Heart right ventricle (tissue), 16 donors: Measurements from ENCODE around the gene POU2F3. TPM values are rescaled to one million over a fixed set of nuclear protein-coding genes. Genes with fewer than 3 reads are reported as not detected.

Source experiments
- ATAC-seq, 8 donors: fragments of 200-7000 bp; cut with Tn5 transposase; one replicate each; pipeline ENCODE4 v1.9.1; 2020; ENCODE audit warnings: mild to moderate bottlenecking in 8 of 8, moderate library complexity in 8 of 8, moderate number of reproducible peaks in 1 of 8
- DNase-seq, 2 donors: peaks; one replicate each; pipeline ENCODE4 v3.0.0-alpha.2; 2020
- H3K27ac ChIP-seq, 10 donors: fragments of 200-600 bp; sonication (generic) in 2 of 10; one replicate each; pipeline versions ENCODE4 v1.5.0 to v1.8.0; 2020 to 2022; ENCODE audit warnings: mild to moderate bottlenecking in 3 of 10
- H3K27me3 ChIP-seq, 7 donors: fragments of 200-600 bp; one replicate each; pipeline ENCODE4 v1.8.0; 2021 to 2022; ENCODE audit warnings: mild to moderate bottlenecking in 2 of 7
- H3K36me3 ChIP-seq, 9 donors: fragments of 200-600 bp; sonication (generic) in 1 of 9; one replicate each; pipeline versions ENCODE4 v1.5.0 to v1.8.0; 2020 to 2022; ENCODE audit warnings: mild to moderate bottlenecking in 2 of 9
- H3K4me1 ChIP-seq, 9 donors: fragments of 200-600 bp; sonication (generic) in 1 of 9; one replicate each; pipeline versions ENCODE4 v1.5.0 to v1.8.0; 2020 to 2022; ENCODE audit warnings: mild to moderate bottlenecking in 4 of 9
- H3K4me3 ChIP-seq, 10 donors: fragments of 200-600 bp; sonication (generic) in 2 of 10; one replicate each; pipeline versions ENCODE4 v1.5.0 to v1.8.0; 2020 to 2022; ENCODE audit warnings: mild to moderate bottlenecking in 7 of 10, moderate library complexity in 2 of 10
- H3K9me3 ChIP-seq, 11 donors: fragments of 200-600 bp in 10 of 11; sonication (generic) in 2 of 11; one replicate each; pipeline versions ENCODE4 v1.5.0 to v1.8.0; 2013 to 2022; ENCODE audit warnings: mild to moderate bottlenecking in 2 of 11, control low read depth in 1 of 11, moderate library complexity in 1 of 11
- WGBS, 2 donors: extraction: QIAGEN DNeasy Blood & Tissue Kit; methylation state at CpG; one replicate each; pipeline ENCODE4 v1.1.7; 2013; ENCODE audit warnings: inconsistent platforms in 1 of 2; 5-methylcytosine and 5-hydroxymethylcytosine counted together
- intact Hi-C, 10 donors: fragments of 100-400 bp; cut with DNase I; formaldehyde crosslinking; loops; one replicate each; pipeline versions ENCODE4 v1.11.1 to v1.14.2; 2022
- polyA plus RNA-seq, 2 donors: library from polyadenylated mRNA; stranded (reverse); fragments of 200-250 nt; gene quantifications; one replicate each; pipeline ENCODE4 v1.2.3, GENCODE V29; 2013
- total RNA-seq, 10 donors: library from RNA; stranded (reverse); fragmentation: NEBNext Ultra II Directional in 3 of 10; extraction: Animal tissue kit (Norgen Biotek cat#: 25700) in 3 of 10; gene quantifications; one replicate each; pipeline versions ENCODE4 v1.2.1 to v1.2.4, GENCODE V29; 2021 to 2023
- TF ChIP-seq, protein P1 (sequence below), 9 donors: fragments of 200-600 bp; sonication (generic) in 2 of 9; IDR thresholded peaks; one replicate each; pipeline versions ENCODE4 v1.5.0 to v1.8.0; 2021 to 2022; ENCODE audit warnings: antibody characterized with exemption in 9 of 9, mild to moderate bottlenecking in 5 of 9, moderate library complexity in 1 of 9
- donor health status: Arrhythmogenic right ventricular cardiomyopathy.
- donor health status: ischemic (EF 13 %, LVEDD 7.1; RV severe dilation, severe dysfunction).
- donor health status: healthy with polysubstance abuse.
- donor health status: DM: no; HTN: yes; CAD: no.
- donor health status: DM: no; HTN: no; CAD: no.
- donor health status: ischemic (EF 25% LVEDD 6.9; RV normal size, moderate dysfunction).
- donor health status: ischemic (EF 25% LVEDD 5.7; RV mildly dilated, moderate dysfunction).
- donor health status: healthy.
- donor health status: DM: yes; HTN: yes; CAD: no.
- donor health status: Ischemic cardiomyopathy.
- donor health status: ischemic (EF 35%, LVEDD 5.7; RV mildly dilated, moderate dysfunction).
- donor health status: nonischemic (EF 11% LVEDD 7.7; RV severe dilation, severe dysfunction).
- donor health status: DM: yes; HTN: yes; CAD: no.
- donor health status: PGD.
- donor health status: ischemic (EF 29% LVEDD 5.4; RV normal size, mild dysfunction).
- donor health status: nonischemic (EF 23%, LVEDD 6.1; RV moderate dilation, normal function).

Gene POU2F3
- total and polyA plus RNA-seq, 12 donors = 0.03 to 0.15 TPM; not detected in 10

DNA sequence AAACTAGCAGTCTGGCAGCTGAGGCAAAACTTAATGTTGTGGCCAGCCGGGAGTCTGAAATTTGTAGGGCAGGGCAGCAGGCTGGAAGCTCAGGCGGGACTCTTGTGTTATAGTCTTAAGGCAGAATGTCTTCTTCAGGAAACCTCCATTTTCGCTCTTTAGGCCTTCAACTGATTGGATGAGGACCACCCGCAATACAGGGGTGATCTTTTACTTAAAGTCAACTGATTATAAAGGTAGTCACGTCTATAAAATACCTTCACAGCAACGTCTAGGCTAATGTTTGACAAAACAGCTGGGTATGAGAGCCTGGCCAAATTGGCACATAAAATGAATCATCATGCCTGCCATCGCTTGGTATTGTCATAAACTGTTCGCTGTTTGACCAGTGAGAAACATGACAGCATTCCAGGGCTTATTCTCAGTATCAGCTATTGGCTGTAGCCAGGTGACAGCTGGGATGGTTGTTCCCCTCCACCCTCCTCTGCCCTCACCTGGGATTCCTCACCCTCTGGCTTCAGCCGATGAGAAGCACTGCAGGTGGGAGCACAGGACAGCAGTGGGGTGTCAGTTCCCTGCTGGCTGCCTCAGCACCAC is 6.6 kb upstream of the POU2F3 start:
- no peaks in the 10 kb centered on the region for H3K9me3 ChIP-seq
- no peak for ATAC-seq
- intact Hi-C loops = no loop called here
- H3K4me1 ChIP-seq = peaks cover 0 to 6% (median 0%) of the 10 kb centered on the region in 9 donors
- TF ChIP-seq, protein P1, sequence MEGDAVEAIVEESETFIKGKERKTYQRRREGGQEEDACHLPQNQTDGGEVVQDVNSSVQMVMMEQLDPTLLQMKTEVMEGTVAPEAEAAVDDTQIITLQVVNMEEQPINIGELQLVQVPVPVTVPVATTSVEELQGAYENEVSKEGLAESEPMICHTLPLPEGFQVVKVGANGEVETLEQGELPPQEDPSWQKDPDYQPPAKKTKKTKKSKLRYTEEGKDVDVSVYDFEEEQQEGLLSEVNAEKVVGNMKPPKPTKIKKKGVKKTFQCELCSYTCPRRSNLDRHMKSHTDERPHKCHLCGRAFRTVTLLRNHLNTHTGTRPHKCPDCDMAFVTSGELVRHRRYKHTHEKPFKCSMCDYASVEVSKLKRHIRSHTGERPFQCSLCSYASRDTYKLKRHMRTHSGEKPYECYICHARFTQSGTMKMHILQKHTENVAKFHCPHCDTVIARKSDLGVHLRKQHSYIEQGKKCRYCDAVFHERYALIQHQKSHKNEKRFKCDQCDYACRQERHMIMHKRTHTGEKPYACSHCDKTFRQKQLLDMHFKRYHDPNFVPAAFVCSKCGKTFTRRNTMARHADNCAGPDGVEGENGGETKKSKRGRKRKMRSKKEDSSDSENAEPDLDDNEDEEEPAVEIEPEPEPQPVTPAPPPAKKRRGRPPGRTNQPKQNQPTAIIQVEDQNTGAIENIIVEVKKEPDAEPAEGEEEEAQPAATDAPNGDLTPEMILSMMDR (IDR thresholded peaks at IDR 0.05) = no peak
- H3K4me3 ChIP-seq = no peak overlapping the region
- H3K27me3 ChIP-seq = peaks cover 0 to 25% (median 15%) of the 10 kb centered on the region in 7 donors
- no peak for DNase-seq
- 84% methylated on average over 9 of the region's 9 CpGs for WGBS, 2 donors
- H3K36me3 ChIP-seq = peaks cover 0 to 12% (median 0%) of the 10 kb centered on the region in 9 donors
- H3K27ac ChIP-seq = no peak overlapping the region

DNA sequence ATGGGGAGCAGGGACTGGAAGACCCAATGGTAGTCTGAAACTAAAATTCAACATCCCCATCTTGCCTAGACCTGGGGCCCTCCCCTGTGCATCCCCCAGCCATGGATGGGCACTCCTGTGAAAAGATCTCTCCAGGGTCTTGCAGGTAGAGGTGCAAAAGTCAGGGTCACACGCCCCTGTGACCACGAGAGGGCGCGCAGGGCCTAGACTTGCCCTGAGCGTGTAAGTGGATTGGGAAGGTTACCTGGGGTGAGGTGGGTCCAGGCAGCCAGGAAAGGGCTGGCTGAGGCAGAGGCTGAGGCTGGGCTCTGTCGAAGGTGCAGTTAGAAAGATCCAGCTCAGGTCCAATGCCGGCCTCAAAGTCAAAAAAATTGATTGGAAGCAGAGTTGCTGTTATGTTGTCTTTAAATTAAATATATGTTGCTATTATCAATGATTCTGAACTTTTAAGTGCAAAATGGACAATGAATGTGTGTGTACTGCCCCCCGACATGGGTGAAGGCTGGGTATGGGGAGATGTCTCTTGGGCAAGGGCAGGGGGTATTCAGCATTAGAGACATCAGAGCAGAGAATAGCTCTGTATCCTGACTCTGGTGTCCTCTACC is 4.8 kb upstream of the POU2F3 start:
- TF ChIP-seq, protein P1 (IDR thresholded peaks at IDR 0.05) = peak; percentile 41 to 83 (median 77)
- H3K27me3 ChIP-seq = peaks cover 5 to 43% (median 30%) of the 10 kb centered on the region in 7 donors
- 19 to 25% methylated on average over 8 of the region's 8 CpGs for WGBS, 2 donors
- H3K4me3 ChIP-seq = no peak overlapping the region
- ATAC-seq (peak; percentile 66 to 87 (median 75)), DNase-seq (peak; percentile 48 to 65)
- peaks cover 0 to 6% (median 0%) of the 10 kb centered on the region in 9 donors for H3K4me1 ChIP-seq
- no peak overlapping the region for H3K27ac ChIP-seq
- intact Hi-C loops = loop anchor here in 9 of 10 donors (1.0 to 5.0 kb wide), 6 partner anchors 64 to 68 kb away; no protein-coding TSS in a partner anchor
- no peaks in the 10 kb centered on the region for H3K9me3 ChIP-seq
- H3K36me3 ChIP-seq = no peaks in the 10 kb centered on the region

DNA sequence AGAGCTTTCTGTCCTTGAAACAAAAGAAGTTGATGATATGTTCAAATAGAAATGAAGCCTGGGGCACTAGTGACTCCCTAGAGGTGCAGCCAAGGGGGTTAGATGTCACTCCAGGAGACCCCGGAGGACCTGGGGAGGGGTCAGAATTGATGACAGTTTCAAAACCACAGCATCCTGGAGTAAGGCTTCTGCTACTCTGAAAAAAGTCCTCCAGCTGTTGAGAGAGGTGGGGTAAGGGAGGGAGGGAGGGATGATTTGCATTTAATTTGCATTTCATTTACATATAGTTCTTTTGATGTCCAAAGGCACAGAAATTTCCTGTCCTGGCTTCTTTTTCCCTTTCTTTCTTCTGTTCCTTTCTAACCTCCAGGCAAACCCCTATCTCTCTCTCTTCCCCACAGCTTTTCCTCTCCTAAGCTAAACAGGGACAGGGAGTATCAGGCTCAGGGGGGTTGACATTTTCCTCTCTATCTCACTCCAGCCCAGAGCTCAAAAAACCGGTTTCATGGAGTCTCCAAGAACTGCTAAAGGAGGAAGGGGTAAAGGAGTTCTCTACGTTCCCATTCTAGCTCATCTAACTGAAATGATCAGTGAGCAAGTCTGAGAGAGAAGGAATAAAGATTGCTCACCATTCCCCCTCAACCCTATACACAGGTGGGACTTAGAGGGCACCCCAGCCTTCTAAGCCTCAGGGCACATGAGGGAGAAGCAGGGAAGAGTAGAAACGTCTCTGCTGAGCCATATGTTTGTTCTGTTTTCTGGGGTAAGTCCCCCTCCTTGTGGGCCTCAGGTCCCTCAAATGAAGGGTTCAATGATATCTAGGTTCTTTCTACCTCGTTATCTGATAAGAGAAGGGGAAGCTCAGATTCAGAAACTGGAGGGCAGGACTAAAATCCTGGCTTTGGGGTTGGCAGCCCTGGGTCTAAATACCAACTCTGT is 3.5 kb upstream of the POU2F3 start:
- no peak for ATAC-seq
- H3K9me3 ChIP-seq = no peaks in the 10 kb centered on the region
- TF ChIP-seq, protein P1 (IDR thresholded peaks at IDR 0.05) = no peak
- no peak overlapping the region for H3K4me3 ChIP-seq
- intact Hi-C loops = loop anchor here in 2 of 10 donors (2.0 to 5.0 kb wide), 2 partner anchors 62 to 66 kb away; no protein-coding TSS in a partner anchor
- WGBS, 2 donors = 54 to 57% methylated on average over 5 of the region's 5 CpGs
- H3K27me3 ChIP-seq = peaks cover 11 to 56% (median 43%) of the 10 kb centered on the region in 7 donors
- no peaks in the 10 kb centered on the region for H3K36me3 ChIP-seq
- no peak overlapping the region for H3K27ac ChIP-seq
- no peak for DNase-seq
- peaks cover 0 to 7% (median 0%) of the 10 kb centered on the region in 9 donors for H3K4me1 ChIP-seq
